GM18526 (cell line): ENCODE measurements around the gene PLCXD3.

Experiments
- POLR2A ChIP-seq: IDR thresholded peaks from 3 replicates; pipeline ENCODE4 v1.6.1; 2011; ENCODE audit not compliant: insufficient read length; ENCODE audit errors: extremely low read depth

The PLCXD3 gene

GRCh38 chr5:41338136-41338675, 172.2 kb downstream of the PLCXD3 start:
- TF ChIP-seq POLR2A, result no peak

- no peak for TF ChIP-seq POLR2A
These were observed 172.7 kb downstream of the PLCXD3 start for GRCh38 chr5:41337724-41338123.

GRCh38 chr5:41337216-41337615, 173.2 kb downstream of the PLCXD3 start:
- no peak for TF ChIP-seq POLR2A

GRCh38 chr5:41336471-41336870, 173.9 kb downstream of the PLCXD3 start:
- no peak for TF ChIP-seq POLR2A

GRCh38 chr5:41335596-41336181, 174.7 kb downstream of the PLCXD3 start:
- no peak for TF ChIP-seq POLR2A

GRCh38 chr5:41334758-41335157, 175.6 kb downstream of the PLCXD3 start:
- no peak for TF ChIP-seq POLR2A

GRCh38 chr5:41334221-41334620, 176.2 kb downstream of the PLCXD3 start:
- no peak for TF ChIP-seq POLR2A

- no peak for TF ChIP-seq POLR2A
These were observed 185.3 kb downstream of the PLCXD3 start for GRCh38 chr5:41325074-41325473.

GRCh38 chr5:41312478-41313060, 197.8 kb downstream of the PLCXD3 start:
- TF ChIP-seq POLR2A, result no peak

GRCh38 chr5:41312066-41312465, 198.3 kb downstream of the PLCXD3 start:
- TF ChIP-seq POLR2A, result no peak

- no peak for TF ChIP-seq POLR2A
These were observed 201.1 kb downstream of the PLCXD3 start for GRCh38 chr5:41309275-41309674.

- TF ChIP-seq POLR2A, result no peak
These were observed 204.4 kb downstream of the PLCXD3 start for GRCh38 chr5:41306005-41306404.

- TF ChIP-seq POLR2A, result no peak
These were observed 205.3 kb downstream of the PLCXD3 start for GRCh38 chr5:41305056-41305455.

- TF ChIP-seq POLR2A, result no peak
These were observed 214.3 kb downstream of the PLCXD3 start for GRCh38 chr5:41296066-41296465.

- TF ChIP-seq POLR2A, result no peak
These were observed 219.1 kb downstream of the PLCXD3 start for GRCh38 chr5:41291323-41291722.

GRCh38 chr5:41290810-41291209, 219.6 kb downstream of the PLCXD3 start:
- TF ChIP-seq POLR2A, result no peak

- no peak for TF ChIP-seq POLR2A
These were observed 220.4 kb downstream of the PLCXD3 start for GRCh38 chr5:41289970-41290464.
